B cell (primary cell): Measurements from ENCODE around the gene DNMBP. TPM values are rescaled to one million over a fixed set of nuclear protein-coding genes. Genes with fewer than 3 reads are reported as not detected.

Source experiments
- ATAC-seq: fragments of 200-7000 bp; cut with Tn5 transposase; one replicate; pipeline ENCODE4 v1.10.0; 2021; ENCODE audit warnings: low read depth, mild to moderate bottlenecking, moderate number of reproducible peaks, moderate library complexity
- CTCF ChIA-PET: fragments of 350-600 bp; sonication (Branson Sonifier 250); formaldehyde crosslinking; loops from one replicate; lab custom pipeline; 2021; ENCODE audit warnings: antibody characterized with exemption, inconsistent platforms; lab: Charles Lee
- POLR2A ChIA-PET: fragments of 350-600 bp; sonication (Branson Sonifier 250); formaldehyde crosslinking; loops from one replicate; lab custom pipeline; 2021; ENCODE audit warnings: antibody characterized with exemption; lab: Charles Lee
- DNase-seq: peaks from one replicate; pipeline ENCODE4 v3.0.0; 2013
- H2AFZ ChIP-seq: 2 replicates; pipeline ENCODE4 v1.6.1; 2012; ENCODE audit warnings: mild to moderate bottlenecking, low read depth, low read length; ENCODE audit not compliant: insufficient read depth, poor library complexity, severe bottlenecking
- H3K27ac ChIP-seq, 2 donors: 1 replicate in 1 of 2; 2 replicates in 1 of 2; pipeline ENCODE4 v1.5.1; 2012 to 2013; ENCODE audit warnings: low read length in 2 of 2, mild to moderate bottlenecking in 2 of 2, moderate library complexity in 1 of 2
- H3K27me3 ChIP-seq, 4 experiments: fragments of 200-600 bp in 1 of 4; sonication (generic) in 1 of 4; replicated peaks in 1 of 4; 1 replicate in 2 of 4; 2 replicates in 2 of 4; pipeline versions ENCODE4 v1.6.1 to v1.7.0; 2013 to 2016; ENCODE audit warnings: low read length in 3 of 4, mild to moderate bottlenecking in 2 of 4, mixed read lengths in 1 of 4, moderate library complexity in 1 of 4; ENCODE audit not compliant: insufficient read depth in 4 of 4, control insufficient read depth in 3 of 4; ENCODE audit errors: control extremely low read depth in 1 of 4
- H3K36me3 ChIP-seq, 2 experiments: replicated peaks in 1 of 2; 1 replicate in 1 of 2; 2 replicates in 1 of 2; pipeline versions ENCODE4 v1.6.1 to v1.7.1; 2013; ENCODE audit warnings: low read length in 1 of 2; ENCODE audit not compliant: insufficient read depth in 2 of 2, control insufficient read depth in 1 of 2; ENCODE audit errors: control extremely low read depth in 1 of 2, extremely low read depth in 1 of 2
- H3K4me1 ChIP-seq, 2 donors: fragments of 200-600 bp in 1 of 2; sonication (generic) in 1 of 2; 1 replicate in 1 of 2; 2 replicates in 1 of 2; pipeline versions ENCODE4 v1.5.1 to v1.6.1; 2013 to 2017; ENCODE audit warnings: low read length in 2 of 2; ENCODE audit not compliant: control insufficient read depth in 2 of 2, insufficient read depth in 2 of 2
- H3K4me2 ChIP-seq: replicated peaks from 2 replicates; pipeline ENCODE3; 2012; ENCODE audit warnings: mild to moderate bottlenecking, low read depth, low read length; ENCODE audit not compliant: poor library complexity, severe bottlenecking
- H3K4me3 ChIP-seq, 5 experiments: fragments of 200-600 bp in 1 of 5; sonication (generic) in 1 of 5; 1 replicate in 3 of 5; 2 replicates in 2 of 5; pipeline versions ENCODE4 v1.5.1 to v1.7.0; 2011 to 2016; ENCODE audit warnings: low read length in 4 of 5, mild to moderate bottlenecking in 4 of 5, low read depth in 2 of 5, control low read depth in 1 of 5, moderate library complexity in 1 of 5; ENCODE audit not compliant: insufficient read depth in 1 of 5; ENCODE audit errors: control extremely low read depth in 1 of 5, extremely low read depth in 1 of 5
- H3K79me2 ChIP-seq: fragments of 200-600 bp; sonication (generic); one replicate; pipeline ENCODE4 v1.6.0; 2016; ENCODE audit warnings: low read length; ENCODE audit not compliant: control insufficient read depth, insufficient read depth
- H3K9ac ChIP-seq: fragments of 200-600 bp; sonication (generic); 2 replicates; pipeline ENCODE4 v1.6.1; 2017; ENCODE audit warnings: mild to moderate bottlenecking, low read length, moderate library complexity
- H3K9me3 ChIP-seq, 3 donors: one replicate each; pipeline versions ENCODE4 v1.6.1 to v1.7.1; 2013; ENCODE audit warnings: low read length in 2 of 3; ENCODE audit not compliant: control insufficient read depth in 2 of 3, insufficient read depth in 1 of 3; ENCODE audit errors: control extremely low read depth in 1 of 3
- H4K20me1 ChIP-seq: 2 replicates; pipeline ENCODE4 v1.6.0; 2012; ENCODE audit warnings: mild to moderate bottlenecking, low read length; ENCODE audit not compliant: insufficient read depth, control insufficient read depth, poor library complexity, severe bottlenecking
- H3K27ac Mint-ChIP-seq: one replicate; pipeline ENCODE4 v1.8.0; 2021; ENCODE audit warnings: mixed read lengths
- H3K27me3 Mint-ChIP-seq: one replicate; pipeline ENCODE4 v1.8.0; 2021; ENCODE audit warnings: mixed read lengths
- H3K4me1 Mint-ChIP-seq: one replicate; pipeline ENCODE4 v1.8.0; 2021; ENCODE audit warnings: mixed read lengths
- H3K4me3 Mint-ChIP-seq: one replicate; pipeline ENCODE4 v1.8.0; 2021; ENCODE audit warnings: mixed read lengths
- H3K9me3 Mint-ChIP-seq: one replicate; pipeline ENCODE4 v1.8.0; 2022; ENCODE audit warnings: mixed read lengths; ENCODE audit not compliant: insufficient read depth
- CTCF ChIP-seq: fragments of 200-600 bp; IDR thresholded peaks from one replicate; pipeline ENCODE4 v1.8.0; 2022; ENCODE audit warnings: antibody characterized with exemption, mild to moderate bottlenecking
- EZH2 ChIP-seq: IDR thresholded peaks from 2 replicates; pipeline ENCODE4 v1.6.1; 2012; ENCODE audit warnings: borderline replicate concordance, low read depth, mild to moderate bottlenecking, moderate library complexity, low read length; ENCODE audit not compliant: insufficient read depth, poor library complexity, severe bottlenecking
- WGBS: methylation state at CpG from one replicate; pipeline ENCODE4 v1.1.5; 2013; ENCODE audit warnings: missing lambda C conversion rate; ENCODE audit not compliant: insufficient coverage; 5-methylcytosine and 5-hydroxymethylcytosine counted together
- intact Hi-C: fragments of 100-400 bp; cut with micrococcal nuclease; formaldehyde crosslinking; loops from one replicate; pipeline ENCODE4 v1.10.0; 2022
- polyA plus RNA-seq: library from polyadenylated mRNA; depleted of rRNA; stranded (reverse); fragments of >200 nt; gene quantifications from 2 replicates; pipeline ENCODE4 v1.2.3, GENCODE V29; 2012
- total RNA-seq, 2 donors: library from RNA; stranded (reverse); fragments of 120-200 nt in 1 of 2; gene quantifications; 1 replicate in 1 of 2; 2 replicates in 1 of 2; pipeline versions ENCODE4 v1.2.3 to v1.2.4, GENCODE V29; 2013 to 2022

The DNMBP gene
- total and polyA plus RNA-seq, 2 donors (not counting 1 experiment from before 2014, with no cell fraction given) = 12.8 to 22.6 TPM

GRCh38 chr10:100004805-100005510 is 4.8 kb downstream of the DNMBP start:
- intact Hi-C loops = loop anchor here (5.0 kb wide), 1 partner anchor 388 kb away; no protein-coding TSS in a partner anchor
- peaks cover 88% of the 10 kb centered on the region for H3K79me2 ChIP-seq
- peaks cover 0 to 3% of the 10 kb centered on the region in 2 experiments for H3K36me3 ChIP-seq
- no CpG with 5 or more reads among the region's 3 CpGs for WGBS
- peaks cover 52% of the 10 kb centered on the region for H3K4me1 Mint-ChIP-seq
- H3K4me2 ChIP-seq = no peak overlapping the region
- H4K20me1 ChIP-seq = peaks cover 38% of the 10 kb centered on the region
- H3K27ac ChIP-seq = no peak overlapping the region
- no peak overlapping the region for H2AFZ ChIP-seq
- DNase-seq = no peak
- ChIA-PET CTCF (interaction anchor here (0.6 to 7.5 kb wide), 3 partner anchors 11 to 159 kb away, joined by 3 to 75 read pairs (median 8); no protein-coding TSS in a partner anchor), POLR2A (no interaction called here)
- ATAC-seq = no peak
- H3K9me3 Mint-ChIP-seq = no peaks in the 10 kb centered on the region
- H3K4me1 ChIP-seq = peaks cover 26% of the 10 kb centered on the region in 2 donors
- no peak overlapping the region for H3K27ac Mint-ChIP-seq
- no peaks in the 10 kb centered on the region for H3K27me3 ChIP-seq
- no peak overlapping the region for H3K9ac ChIP-seq
- no peak overlapping the region for H3K4me3 ChIP-seq
- H3K9me3 ChIP-seq = no peaks in the 10 kb centered on the region
- no peak overlapping the region for H3K4me3 Mint-ChIP-seq
- H3K27me3 Mint-ChIP-seq = no peaks in the 10 kb centered on the region
- TF ChIP-seq CTCF = no peak
- no peak for TF ChIP-seq EZH2

- DNase-seq (no peak), ATAC-seq (no peak)
- Histone ChIP-seq H3K4me2 (no peak overlapping the region), H3K79me2 (peaks cover 97% of the 10 kb centered on the region), H3K36me3 (peaks cover 0 to 3% of the 10 kb centered on the region in 2 experiments), H3K4me3 (no peak overlapping the region), H3K27ac (no peak overlapping the region), H3K9ac (no peak overlapping the region), H3K4me1 (peaks cover 4 to 10% of the 10 kb centered on the region in 2 donors), H3K9me3 (no peaks in the 10 kb centered on the region), H3K27me3 (no peaks in the 10 kb centered on the region), H2AFZ (no peak overlapping the region), H4K20me1 (peaks cover 26% of the 10 kb centered on the region)
- ChIA-PET CTCF (interaction anchor here (3.3 kb wide), 1 partner anchor 8 kb away, joined by 28 read pairs; the partner anchor contains the start of gene DNMBP), POLR2A (no interaction called here)
- Mint-ChIP-seq H3K4me1 (peaks cover 40% of the 10 kb centered on the region), H3K27ac (no peak overlapping the region), H3K9me3 (no peaks in the 10 kb centered on the region), H3K27me3 (no peaks in the 10 kb centered on the region), H3K4me3 (no peak overlapping the region)
- intact Hi-C loops = no loop called here
- TF ChIP-seq EZH2 (no peak), CTCF (no peak)
- no CpG with 5 or more reads among the region's 6 CpGs for WGBS
Measured at GRCh38 chr10:100000109-100000644, 9.6 kb downstream of the DNMBP start.
